H1 (cell line): ENCODE results near the gene PTBP1. TPM values are rescaled to one million over a fixed set of nuclear protein-coding genes. Genes with fewer than 3 reads are reported as not detected.

Experiments
- CTCF ChIA-PET: fragments of 300-600 bp; sonication (Branson Sonifier 250); formaldehyde crosslinking; loops from one replicate; lab custom pipeline; 2021; ENCODE audit not compliant: partially characterized antibody; lab: Charles Lee
- POLR2A ChIA-PET: fragments of 300-600 bp; sonication (Branson Sonifier 250); formaldehyde crosslinking; loops from one replicate; lab custom pipeline; 2021; ENCODE audit warnings: inconsistent platforms; ENCODE audit not compliant: partially characterized antibody; lab: Charles Lee
- DNase-seq, 2 experiments: peaks; one replicate each; pipeline versions ENCODE4 v3.0.0 to v3.0.0-alpha.2; 2010 to 2022; ENCODE audit warnings: low spot score in 2 of 2, low read depth in 1 of 2, mixed read lengths in 1 of 2
- FAIRE-seq: peaks from 2 replicates; lab custom pipeline; 2011; peaks lifted over from hg19 to GRCh38; lab: Jason Lieb, UNC
- H2AFZ ChIP-seq: 2 replicates; pipeline ENCODE4 v1.8.1; 2012; ENCODE audit warnings: low read length, inconsistent platforms
- H2AK5ac ChIP-seq: 2 replicates; pipeline ENCODE4 v1.6.1; 2013; ENCODE audit warnings: low read depth, low read length
- H2BK120ac ChIP-seq: replicated peaks from 2 replicates; pipeline ENCODE3; 2013; ENCODE audit warnings: low read depth, low read length, inconsistent platforms
- H2BK12ac ChIP-seq: 2 replicates; pipeline ENCODE4 v1.6.1; 2013; ENCODE audit warnings: low read depth, low read length
- H2BK15ac ChIP-seq: 2 replicates; pipeline ENCODE4 v1.6.1; 2013; ENCODE audit warnings: low read length
- H2BK20ac ChIP-seq: 2 replicates; pipeline ENCODE4 v1.6.1; 2013; ENCODE audit warnings: low read length
- H2BK5ac ChIP-seq: 2 replicates; pipeline ENCODE4 v1.6.1; 2013; ENCODE audit warnings: low read depth, low read length
- H3K14ac ChIP-seq: 2 replicates; pipeline ENCODE4 v1.6.1; 2013; ENCODE audit warnings: inconsistent platforms; ENCODE audit not compliant: insufficient read length
- H3K18ac ChIP-seq: 2 replicates; pipeline ENCODE4 v1.6.1; 2013; ENCODE audit warnings: low read length; ENCODE audit errors: extremely low read depth
- H3K23ac ChIP-seq: 2 replicates; pipeline ENCODE4 v1.6.1; 2013; ENCODE audit warnings: inconsistent platforms; ENCODE audit not compliant: insufficient read length
- H3K23me2 ChIP-seq: 2 replicates; pipeline ENCODE4 v1.6.1; 2013; ENCODE audit warnings: low read depth, low read length
- H3K27ac ChIP-seq: 2 replicates; pipeline ENCODE4 v1.6.1; 2011; ENCODE audit warnings: low read depth, low read length, inconsistent platforms
- H3K27me3 ChIP-seq, 4 experiments: replicated peaks in 1 of 4; 1 replicate in 1 of 4; 2 replicates in 3 of 4; pipeline versions ENCODE4 v1.6.1 to v1.8.1; 2011 to 2013; ENCODE audit warnings: low read length in 3 of 4, mild to moderate bottlenecking in 3 of 4, inconsistent platforms in 2 of 4, mixed read lengths in 2 of 4, moderate library complexity in 1 of 4; ENCODE audit not compliant: control insufficient read depth in 3 of 4, insufficient read depth in 3 of 4; ENCODE audit errors: extremely low read depth in 1 of 4
- H3K36me3 ChIP-seq, 4 experiments: 2 replicates each; pipeline versions ENCODE4 v1.6.1 to v1.8.1; 2011 to 2013; ENCODE audit warnings: mild to moderate bottlenecking in 4 of 4, low read length in 3 of 4, moderate library complexity in 2 of 4, control low read depth in 1 of 4, inconsistent platforms in 1 of 4; ENCODE audit not compliant: insufficient read depth in 4 of 4, control insufficient read depth in 2 of 4
- H3K4ac ChIP-seq: replicated peaks from 2 replicates; pipeline ENCODE3; 2013; ENCODE audit warnings: low read length, low read depth, mixed read lengths, inconsistent platforms; ENCODE audit not compliant: insufficient read length
- H3K4me1 ChIP-seq, 4 experiments: replicated peaks in 1 of 4; 1 replicate in 1 of 4; 2 replicates in 3 of 4; pipeline versions ENCODE4 v1.6.1 to v1.8.1; 2011 to 2013; ENCODE audit warnings: low read length in 3 of 4, inconsistent platforms in 2 of 4, mixed read lengths in 1 of 4; ENCODE audit not compliant: insufficient read depth in 4 of 4, control insufficient read depth in 3 of 4
- H3K4me2 ChIP-seq, 2 experiments: 2 replicates each; pipeline versions ENCODE4 v1.6.1 to v1.8.1; 2011 to 2013; ENCODE audit warnings: low read depth in 2 of 2, low read length in 2 of 2, control low read depth in 1 of 2, inconsistent platforms in 1 of 2, mild to moderate bottlenecking in 1 of 2; ENCODE audit not compliant: insufficient read depth in 1 of 2
- H3K4me3 ChIP-seq, 4 experiments: fragments of 200-600, 300-600 bp in 1 of 4; sonication (generic), shearing (Covaris generic), sonication (Bioruptor Twin) in 1 of 4; 2 replicates each; pipeline versions ENCODE4 v1.5.1 to v1.8.1; 2011 to 2016; ENCODE audit warnings: low read length in 4 of 4, low read depth in 3 of 4, control low read depth in 2 of 4, inconsistent platforms in 2 of 4, mild to moderate bottlenecking in 2 of 4, mixed read lengths in 1 of 4, moderate library complexity in 1 of 4; ENCODE audit not compliant: insufficient read depth in 2 of 4; ENCODE audit errors: extremely low read depth in 1 of 4
- H3K56ac ChIP-seq: replicated peaks from 2 replicates; pipeline ENCODE3; 2013; ENCODE audit warnings: low read depth, mild to moderate bottlenecking, mixed read lengths, low read length, inconsistent platforms; ENCODE audit not compliant: insufficient read length
- H3K79me1 ChIP-seq: 2 replicates; pipeline ENCODE4 v1.6.1; 2013; ENCODE audit warnings: low read depth, low read length, control low read depth
- H3K79me2 ChIP-seq, 2 experiments: 2 replicates each; pipeline versions ENCODE4 v1.6.1 to v1.8.1; 2012 to 2013; ENCODE audit warnings: low read length in 2 of 2, mild to moderate bottlenecking in 2 of 2, inconsistent platforms in 1 of 2; ENCODE audit not compliant: insufficient read depth in 2 of 2, control insufficient read depth in 1 of 2
- H3K9ac ChIP-seq, 4 experiments: replicated peaks in 1 of 4; 1 replicate in 1 of 4; 2 replicates in 3 of 4; pipeline versions ENCODE4 v1.6.1 to v1.8.1; 2011 to 2013; ENCODE audit warnings: low read depth in 3 of 4, low read length in 3 of 4, control low read depth in 2 of 4, mild to moderate bottlenecking in 2 of 4, moderate library complexity in 2 of 4, inconsistent platforms in 1 of 4; ENCODE audit errors: extremely low read depth in 1 of 4
- H3K9me3 ChIP-seq, 2 experiments: 2 replicates each; pipeline versions ENCODE4 v1.6.1 to v1.8.1; 2012 to 2013; ENCODE audit warnings: mild to moderate bottlenecking in 2 of 2, moderate library complexity in 2 of 2, control low read depth in 1 of 2, inconsistent platforms in 1 of 2, low read depth in 1 of 2, low read length in 1 of 2, mixed read lengths in 1 of 2; ENCODE audit not compliant: insufficient read depth in 2 of 2
- H4K20me1 ChIP-seq, 2 experiments: replicated peaks in 1 of 2; 2 replicates each; pipeline versions ENCODE3 to v1.8.1; 2011 to 2013; ENCODE audit warnings: inconsistent platforms in 2 of 2, low read length in 2 of 2, mild to moderate bottlenecking in 1 of 2; ENCODE audit not compliant: insufficient read depth in 2 of 2, control insufficient read depth in 1 of 2
- H4K5ac ChIP-seq: 2 replicates; pipeline ENCODE4 v1.6.1; 2013; ENCODE audit warnings: low read length, low read depth, mixed read lengths, inconsistent platforms; ENCODE audit not compliant: insufficient read length
- H4K8ac ChIP-seq: 2 replicates; pipeline ENCODE4 v1.8.0; 2013; ENCODE audit warnings: mild to moderate bottlenecking, moderate library complexity, low read length, inconsistent platforms; ENCODE audit not compliant: insufficient read depth; ENCODE audit errors: extremely low read depth
- H4K91ac ChIP-seq: replicated peaks from 2 replicates; pipeline ENCODE3; 2013; ENCODE audit warnings: low read length, mixed read lengths, inconsistent platforms; ENCODE audit not compliant: insufficient read length
- BCL11A ChIP-seq, 2 experiments: IDR thresholded peaks; one replicate each; pipeline ENCODE4 v1.6.1; 2011; ENCODE audit warnings: low read depth in 2 of 2, low read length in 2 of 2, mild to moderate bottlenecking in 2 of 2
- CREB1 ChIP-seq: IDR thresholded peaks from 2 replicates; pipeline ENCODE4 v1.6.1; 2012; ENCODE audit warnings: inconsistent platforms
- GABPA ChIP-seq: IDR thresholded peaks from 2 replicates; pipeline ENCODE4 v1.6.1; 2011; ENCODE audit warnings: mild to moderate bottlenecking, low read length, moderate library complexity, borderline replicate concordance; ENCODE audit not compliant: insufficient read depth
- HDAC2 ChIP-seq, 2 experiments: fragments of 300-600 bp in 1 of 2; sonication (generic) in 1 of 2; IDR thresholded peaks; 2 replicates each; pipeline ENCODE4 v1.6.1; 2011 to 2012; ENCODE audit warnings: low read depth in 2 of 2, low read length in 2 of 2, mild to moderate bottlenecking in 2 of 2, moderate library complexity in 2 of 2, borderline replicate concordance in 1 of 2, inconsistent platforms in 1 of 2
- KDM1A ChIP-seq: fragments of 200-600, 300-600 bp; sonication (generic); IDR thresholded peaks from 2 replicates; pipeline ENCODE4 v1.7.1; 2016; ENCODE audit warnings: mild to moderate bottlenecking, low read length, borderline replicate concordance
- RAD21 ChIP-seq, 2 experiments: IDR thresholded peaks in 1 of 2; conservative IDR thresholded peaks in 1 of 2; 2 replicates each; pipeline ENCODE4 v1.6.1; 2011; ENCODE audit warnings: low read depth in 2 of 2, low read length in 2 of 2, improper control_type of control experiment in 1 of 2, inconsistent platforms in 1 of 2, mild to moderate bottlenecking in 1 of 2, moderate library complexity in 1 of 2
- RBBP5 ChIP-seq: IDR thresholded peaks from 2 replicates; pipeline ENCODE4 v1.7.1; 2012; ENCODE audit warnings: low read depth, mild to moderate bottlenecking, inconsistent platforms, low read length, moderate library complexity, borderline replicate concordance
- RFX5 ChIP-seq: IDR thresholded peaks from 2 replicates; pipeline ENCODE4 v1.6.1; 2011; ENCODE audit warnings: low read depth, low read length, improper control_type of control experiment, borderline replicate concordance
- TBP ChIP-seq: IDR thresholded peaks from 2 replicates; pipeline ENCODE4 v1.6.1; 2011; ENCODE audit warnings: low read depth, low read length, improper control_type of control experiment
- TEAD4 ChIP-seq: IDR thresholded peaks from 2 replicates; pipeline ENCODE4 v1.6.1; 2012; ENCODE audit warnings: low read depth, low read length, inconsistent platforms, mixed read lengths
- ZNF274 ChIP-seq: IDR thresholded peaks from 2 replicates; pipeline ENCODE4 v1.7.0; 2012; ENCODE audit warnings: low read length, borderline replicate concordance; ENCODE audit errors: extremely low read depth
- WGBS, 2 experiments: shearing (Covaris generic) in 1 of 2; methylation state at CpG; one replicate each; pipeline versions ENCODE4 v1.1.6 to v1.1.7; 2013 to 2015; ENCODE audit warnings: low lambda C conversion rate in 2 of 2, mixed read lengths in 2 of 2, inconsistent platforms in 1 of 2, low coverage in 1 of 2, missing lambda C conversion rate in 1 of 2; ENCODE audit not compliant: insufficient replicate concordance in 2 of 2, insufficient coverage in 1 of 2, insufficient read length in 1 of 2; ENCODE audit errors: extremely low coverage in 1 of 2, missing lambda C conversion rate in 1 of 2; 5-methylcytosine and 5-hydroxymethylcytosine counted together
- polyA plus RNA-seq, 7 experiments: library from polyadenylated mRNA; depleted of rRNA in 3 of 7; stranded (reverse) in 5 of 7; unstranded in 2 of 7; fragments of >200 nt in 5 of 7; fragments of 200-250 nt in 2 of 7; gene quantifications; 1 replicate in 5 of 7; 2 replicates in 1 of 7; 4 replicates in 1 of 7; pipeline versions ENCODE4 v1.2.1 to v1.2.3, GENCODE V29; 2011 to 2013; ENCODE audit warnings: missing spikeins in 2 of 7, mixed read lengths in 2 of 7
- total RNA-seq: library from RNA; stranded (reverse); fragmentation: NEBNext Ultra II Directional; extraction: Animal tissue kit (Norgen Biotek cat#: 25700); gene quantifications from 2 replicates; pipeline ENCODE4 v1.2.1, GENCODE V29; 2021

Gene PTBP1
- total and polyA plus RNA-seq, 2 of the 8 experiments (the other 6 are each of a cell fraction or from before 2014, with no cell fraction given) = 528 to 888 TPM

GRCh38 chr19:772730-773436, 24.4 kb upstream of the PTBP1 start:
- no peak overlapping the region for H3K9ac ChIP-seq
- no peak overlapping the region for H3K27ac ChIP-seq
- H4K20me1 ChIP-seq = no peaks in the 10 kb centered on the region
- H4K5ac ChIP-seq = no peak overlapping the region
- H2BK5ac ChIP-seq = no peak overlapping the region
- ChIA-PET CTCF (interaction anchor here (0.9 to 1.6 kb wide), 14 partner anchors 9 to 102 kb away, joined by 3 to 8 read pairs (median 4); no protein-coding TSS in a partner anchor), POLR2A (interaction anchor here (0.6 to 4.3 kb wide), 17 partner anchors 9 to 253 kb away, joined by 3 to 30 read pairs (median 4); partner anchors contain the start of gene CNN2)
- no peak overlapping the region; the same call in 1 of the 2 replicates for H2BK15ac ChIP-seq
- no peak overlapping the region for H3K14ac ChIP-seq
- H3K18ac ChIP-seq = no peak overlapping the region
- no peak overlapping the region for H3K4me3 ChIP-seq
- H3K23me2 ChIP-seq = no peaks in the 10 kb centered on the region; the same call in 1 of the 2 replicates
- no peak overlapping the region for H2BK120ac ChIP-seq
- no peak overlapping the region for H3K4me2 ChIP-seq
- FAIRE-seq (no peak), DNase-seq (no peak)
- H3K9me3 ChIP-seq = no peaks in the 10 kb centered on the region
- H3K36me3 ChIP-seq = no peaks in the 10 kb centered on the region
- H3K79me2 ChIP-seq = no peaks in the 10 kb centered on the region
- no peak overlapping the region for H2AFZ ChIP-seq
- H2BK12ac ChIP-seq = no peak overlapping the region
- H2AK5ac ChIP-seq = no peak overlapping the region
- no peak overlapping the region for H2BK20ac ChIP-seq
- no peaks in the 10 kb centered on the region; a peak in 1 of 7 replicates for H3K4me1 ChIP-seq
- 73% methylated on average over 18 of the region's 18 CpGs; no CpG with 5 or more reads in 1 of the 2 experiments for WGBS, 2 experiments
- no peak overlapping the region for H4K8ac ChIP-seq
- H3K79me1 ChIP-seq = no peaks in the 10 kb centered on the region
- H3K4ac ChIP-seq = no peak overlapping the region
- H3K23ac ChIP-seq = no peak overlapping the region
- H3K27me3 ChIP-seq = no peaks in the 10 kb centered on the region
- H4K91ac ChIP-seq = no peak overlapping the region
- H3K56ac ChIP-seq = no peak overlapping the region
- TF ChIP-seq RAD21 (IDR thresholded peaks at IDR 0.05 in 1 of 2, conservative IDR thresholded peaks at IDR 0.05 in 1 of 2; ENCODE audit: low read depth in 2 of 2, low read length in 2 of 2) (peak in 1 of 2 experiments; percentile 18; a peak in 1 of 4 replicates), RBBP5 (no peak), RFX5 (peak; percentile 69; the same call in 1 of the 2 replicates), TBP (peak; percentile 22; the same call in 1 of the 2 replicates), CREB1 (0 out of 2 replicates have a peak, but pooled peaks have one; percentile 16), ZNF274 (no peak), GABPA (no peak), HDAC2 (IDR thresholded peaks at IDR 0.05; ENCODE audit: borderline replicate concordance in 1 of 2, low read depth in 2 of 2, low read length in 2 of 2) (0 out of 4 replicates have a peak, but pooled peaks of 1 of the 2 experiments have one; percentile 19), KDM1A (peak; percentile 83), TEAD4 (no peak), BCL11A (IDR thresholded peaks at IDR 0.05; ENCODE audit: low read depth in 2 of 2, low read length in 2 of 2) (no peak)
